BE2C (cell line): ENCODE data around the gene TOR1AIP1.

Experiments
- DNase-seq: peaks from one replicate; pipeline ENCODE4 v3.0.0-alpha.2; 2020
- H3K27me3 ChIP-seq: fragments of 250-450 bp; sonication (Bioruptor Pico); 2 replicates; pipeline ENCODE4 v1.5.1; 2020; ENCODE audit warnings: mild to moderate bottlenecking
- H3K36me3 ChIP-seq: fragments of 250-450 bp; sonication (Bioruptor Pico); 2 replicates; pipeline ENCODE4 v1.5.1; 2020; ENCODE audit warnings: mild to moderate bottlenecking
- H3K4me1 ChIP-seq: fragments of 250-450 bp; sonication (Bioruptor Pico); 2 replicates; pipeline ENCODE4 v1.5.1; 2020
- H3K4me3 ChIP-seq: 2 replicates; pipeline ENCODE4 v1.5.1; 2011; ENCODE audit warnings: low read depth, low read length
- H3K9me3 ChIP-seq: fragments of 250-450 bp; sonication (Bioruptor Pico); 2 replicates; pipeline ENCODE4 v1.5.1; 2020
- CTCF ChIP-seq: IDR thresholded peaks from 2 replicates; pipeline ENCODE4 v1.5.1; 2012; ENCODE audit warnings: mild to moderate bottlenecking, low read depth, low read length

TOR1AIP1 gene

GRCh38 chr1:179888071-179888470 lies 6.0 kb downstream of the TOR1AIP1 start:
- TF ChIP-seq CTCF = no peak
- Histone ChIP-seq H3K4me3 (no peak overlapping the region), H3K36me3 (peaks cover 29% of the 10 kb centered on the region), H3K27me3 (no peaks in the 10 kb centered on the region), H3K4me1 (no peaks in the 10 kb centered on the region), H3K9me3 (no peaks in the 10 kb centered on the region)
- DNase-seq = no peak

- Histone ChIP-seq H3K27me3 (no peaks in the 10 kb centered on the region), H3K36me3 (peaks cover 33% of the 10 kb centered on the region), H3K4me3 (no peak overlapping the region), H3K9me3 (no peaks in the 10 kb centered on the region), H3K4me1 (no peaks in the 10 kb centered on the region)
- DNase-seq = no peak
- TF ChIP-seq CTCF = no peak
Observed at GRCh38 chr1:179889589-179889988, 7.5 kb downstream of the TOR1AIP1 start.

- Histone ChIP-seq H3K4me1 (no peaks in the 10 kb centered on the region), H3K27me3 (no peaks in the 10 kb centered on the region), H3K4me3 (no peak overlapping the region), H3K9me3 (no peaks in the 10 kb centered on the region), H3K36me3 (peaks cover 39% of the 10 kb centered on the region)
- no peak for DNase-seq
- TF ChIP-seq CTCF = no peak
Observed at GRCh38 chr1:179910934-179911333, 28.8 kb downstream of the TOR1AIP1 start.

- H3K36me3 ChIP-seq = peaks cover 42% of the 10 kb centered on the region
- TF ChIP-seq CTCF = no peak
- DNase-seq = no peak
- no peaks in the 10 kb centered on the region for H3K9me3 ChIP-seq
- no peak overlapping the region for H3K4me3 ChIP-seq
- no peaks in the 10 kb centered on the region for H3K4me1 ChIP-seq
- no peaks in the 10 kb centered on the region for H3K27me3 ChIP-seq
Observed at GRCh38 chr1:179911812-179912211, 29.7 kb downstream of the TOR1AIP1 start.

GRCh38 chr1:179917601-179918429 lies 35.7 kb downstream of the TOR1AIP1 start:
- H3K4me1 ChIP-seq = no peaks in the 10 kb centered on the region
- no peaks in the 10 kb centered on the region for H3K9me3 ChIP-seq
- no peak for TF ChIP-seq CTCF
- DNase-seq = no peak
- H3K27me3 ChIP-seq = no peaks in the 10 kb centered on the region
- H3K4me3 ChIP-seq = no peak overlapping the region
- peaks cover 34% of the 10 kb centered on the region for H3K36me3 ChIP-seq

GRCh38 chr1:179921472-179921871 lies 39.4 kb downstream of the TOR1AIP1 start:
- Histone ChIP-seq H3K9me3 (no peaks in the 10 kb centered on the region), H3K27me3 (no peaks in the 10 kb centered on the region), H3K4me3 (no peak overlapping the region), H3K36me3 (peaks cover 13% of the 10 kb centered on the region), H3K4me1 (peaks cover 4% of the 10 kb centered on the region; the same call in 1 of the 2 replicates)
- no peak for DNase-seq
- no peak for TF ChIP-seq CTCF
